ENCODE results near the gene SCARB1.

SCARB1 gene

GRCh38 chr12:124841558-124841945, 22.1 kb downstream of the SCARB1 start:
- DNase-seq, result no peak

- peak; percentile 47 to 75 for DNase-seq
Observed at GRCh38 chr12:124837958-124838803, 25.5 kb downstream of the SCARB1 start.

- DNase-seq, result no peak
Observed at GRCh38 chr12:124837249-124837897, 26.3 kb downstream of the SCARB1 start.

GRCh38 chr12:124836759-124837158, 26.9 kb downstream of the SCARB1 start:
- DNase-seq, result no peak

- no peak for DNase-seq
Observed at GRCh38 chr12:124835656-124836410, 27.8 kb downstream of the SCARB1 start.

- DNase-seq, result no peak
Observed at GRCh38 chr12:124834822-124835221, 28.8 kb downstream of the SCARB1 start.

- peak; percentile 85 to 92 for DNase-seq
Observed at GRCh38 chr12:124833693-124834122, 30.0 kb downstream of the SCARB1 start.

- no peak for DNase-seq
Observed at GRCh38 chr12:124832856-124833255, 30.8 kb downstream of the SCARB1 start.

- no peak for DNase-seq
Observed at GRCh38 chr12:124831590-124831989, 32.1 kb downstream of the SCARB1 start.

- DNase-seq, result no peak
Observed at GRCh38 chr12:124830306-124830705, 33.4 kb downstream of the SCARB1 start.

- no peak for DNase-seq
Observed at GRCh38 chr12:124829708-124830304, 33.9 kb downstream of the SCARB1 start.

- no peak for DNase-seq
Observed at GRCh38 chr12:124829008-124829707, 34.5 kb downstream of the SCARB1 start.

- DNase-seq, result no peak
Observed at GRCh38 chr12:124828264-124829007, 35.2 kb downstream of the SCARB1 start.

- peak; percentile 74 to 91 for DNase-seq
Observed at GRCh38 chr12:124827588-124828184, 36.0 kb downstream of the SCARB1 start.

- no peak for DNase-seq
Observed at GRCh38 chr12:124824195-124824594, 39.5 kb downstream of the SCARB1 start.

GRCh38 chr12:124823272-124823970, 40.2 kb downstream of the SCARB1 start:
- no peak for DNase-seq

- DNase-seq, result no peak
Observed at GRCh38 chr12:124822218-124822617, 41.4 kb downstream of the SCARB1 start.

GRCh38 chr12:124821252-124822200, 42.1 kb downstream of the SCARB1 start:
- DNase-seq, result no peak

- DNase-seq, result no peak
Observed at GRCh38 chr12:124820199-124820598, 43.5 kb downstream of the SCARB1 start.
